C4-2B (cell line): ENCODE data around the gene TAMM41.
A peak's percentile ranks its signal among the peaks of the same experiment; 100 is the strongest.

Experiments used
- H3K27ac ChIP-seq: fragments of 450-650 bp; 2 replicates; pipeline ENCODE4 v1.5.1; 2017
- ZFX ChIP-seq: fragments of 450-650 bp; IDR thresholded peaks from 2 replicates; pipeline ENCODE4 v1.6.1; 2017
- TF ChIP-seq, protein P1 (sequence below): fragments of 450-650 bp; conservative IDR thresholded peaks from 2 replicates; pipeline ENCODE4 v1.5.1; 2017; ENCODE audit warnings: mild to moderate bottlenecking

Gene TAMM41

DNA sequence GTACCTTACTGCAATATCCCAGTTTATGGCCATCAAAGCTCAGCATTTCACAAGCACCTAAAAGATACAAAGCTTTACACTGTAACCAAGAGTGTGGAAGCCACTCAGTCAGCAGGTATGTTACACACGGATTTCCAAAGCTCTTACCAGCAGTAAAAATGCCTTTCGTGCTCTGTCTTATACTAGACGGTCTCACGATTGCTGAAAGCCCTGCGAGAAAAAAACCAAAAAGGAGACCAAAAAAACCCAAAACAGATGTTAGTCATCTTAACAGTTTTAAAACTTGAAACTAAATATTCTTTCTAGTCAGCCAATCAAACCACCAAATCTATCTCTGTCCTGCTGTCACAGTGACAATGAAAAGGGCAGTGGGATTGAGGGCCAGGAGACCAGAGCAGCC, 39.0 kb downstream of the TAMM41 start:
- no peak for TF ChIP-seq ZFX
- TF ChIP-seq, protein P1, sequence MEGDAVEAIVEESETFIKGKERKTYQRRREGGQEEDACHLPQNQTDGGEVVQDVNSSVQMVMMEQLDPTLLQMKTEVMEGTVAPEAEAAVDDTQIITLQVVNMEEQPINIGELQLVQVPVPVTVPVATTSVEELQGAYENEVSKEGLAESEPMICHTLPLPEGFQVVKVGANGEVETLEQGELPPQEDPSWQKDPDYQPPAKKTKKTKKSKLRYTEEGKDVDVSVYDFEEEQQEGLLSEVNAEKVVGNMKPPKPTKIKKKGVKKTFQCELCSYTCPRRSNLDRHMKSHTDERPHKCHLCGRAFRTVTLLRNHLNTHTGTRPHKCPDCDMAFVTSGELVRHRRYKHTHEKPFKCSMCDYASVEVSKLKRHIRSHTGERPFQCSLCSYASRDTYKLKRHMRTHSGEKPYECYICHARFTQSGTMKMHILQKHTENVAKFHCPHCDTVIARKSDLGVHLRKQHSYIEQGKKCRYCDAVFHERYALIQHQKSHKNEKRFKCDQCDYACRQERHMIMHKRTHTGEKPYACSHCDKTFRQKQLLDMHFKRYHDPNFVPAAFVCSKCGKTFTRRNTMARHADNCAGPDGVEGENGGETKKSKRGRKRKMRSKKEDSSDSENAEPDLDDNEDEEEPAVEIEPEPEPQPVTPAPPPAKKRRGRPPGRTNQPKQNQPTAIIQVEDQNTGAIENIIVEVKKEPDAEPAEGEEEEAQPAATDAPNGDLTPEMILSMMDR, result no peak
- no peak overlapping the region for H3K27ac ChIP-seq

DNA sequence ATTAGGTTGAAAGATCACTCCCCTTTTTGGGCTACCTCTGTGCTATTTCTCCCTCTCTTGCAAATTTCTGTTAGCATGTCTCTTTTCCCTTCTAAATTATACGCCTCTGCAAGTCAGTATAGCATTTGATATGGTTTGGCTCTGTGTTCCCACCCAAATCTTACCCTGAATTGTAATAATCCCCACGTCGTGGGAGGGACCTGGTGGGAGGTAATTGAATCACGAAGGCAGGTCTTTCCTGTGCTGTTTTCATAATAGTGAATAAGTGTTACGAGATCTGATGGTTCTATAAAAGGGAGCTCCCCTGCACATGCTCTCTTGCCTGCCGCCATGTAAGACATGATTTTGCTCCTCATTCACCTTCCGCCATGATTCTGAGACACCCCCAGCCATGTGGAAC, 41.0 kb downstream of the TAMM41 start:
- no peak for TF ChIP-seq ZFX
- TF ChIP-seq, protein P1, result no peak
- peak overlapping the region; percentile 81 for H3K27ac ChIP-seq

GRCh38 chr3:11803977-11804892, 42.5 kb downstream of the TAMM41 start:
- no peak for TF ChIP-seq ZFX
- TF ChIP-seq, protein P1, result peak; percentile 76
- H3K27ac ChIP-seq, result peak overlapping the region; percentile 81

DNA sequence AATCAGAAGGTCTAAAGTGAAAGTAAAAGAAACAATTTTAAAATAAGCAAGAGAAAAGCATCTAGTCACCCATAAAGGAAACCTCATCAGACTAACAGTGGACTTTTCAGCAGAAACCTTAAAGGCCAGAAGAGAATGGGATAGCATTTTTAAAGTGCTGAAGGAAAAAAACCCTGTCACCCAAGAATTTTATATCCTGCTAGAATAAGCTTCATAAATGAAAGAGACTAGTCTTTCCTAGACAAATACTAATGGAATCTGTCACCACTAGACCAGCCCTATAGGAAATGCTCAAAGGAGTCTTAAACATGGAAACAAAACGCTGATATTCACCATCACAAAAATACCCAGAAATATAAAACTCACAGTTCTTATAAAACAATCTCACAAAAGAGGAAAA, 46.9 kb downstream of the TAMM41 start:
- H3K27ac ChIP-seq, result no peak overlapping the region
- TF ChIP-seq ZFX, result no peak
- TF ChIP-seq, protein P1, result no peak

- no peak overlapping the region for H3K27ac ChIP-seq
- no peak for TF ChIP-seq ZFX
- TF ChIP-seq, protein P1, result no peak
These were observed 51.8 kb downstream of the TAMM41 start for GRCh38 chr3:11794927-11795326.

- H3K27ac ChIP-seq, result no peak overlapping the region
- TF ChIP-seq, protein P1, result no peak
- TF ChIP-seq ZFX, result no peak
These were observed 55.1 kb downstream of the TAMM41 start for GRCh38 chr3:11791339-11792200.

DNA sequence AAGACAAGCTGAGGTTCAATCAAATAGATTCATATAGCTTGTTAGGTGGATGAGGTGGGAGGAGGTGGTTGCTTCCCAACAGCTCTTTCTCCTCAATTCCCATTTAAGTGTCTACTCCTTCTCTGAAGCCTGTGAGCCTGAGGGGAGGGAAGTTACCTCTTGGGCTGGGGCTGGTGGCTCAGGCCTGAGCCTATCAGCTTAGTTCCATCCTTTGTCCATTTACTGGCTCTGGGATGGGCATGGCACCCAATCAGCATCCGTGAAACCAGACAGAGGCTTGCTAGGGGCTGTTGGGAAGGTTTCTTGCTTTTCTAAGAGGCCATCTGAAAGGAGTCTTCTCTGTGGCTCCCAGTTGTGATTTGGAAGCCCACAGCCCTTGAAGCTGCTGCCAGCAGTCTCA, 57.3 kb downstream of the TAMM41 start:
- no peak for TF ChIP-seq ZFX
- TF ChIP-seq, protein P1, result no peak
- no peak overlapping the region for H3K27ac ChIP-seq
